Activated naive CD4-positive, alpha-beta T cell (primary cell): ENCODE data around the gene TEPSIN.

ENCODE experiments used
- DNase-seq, 4 experiments: peaks; one replicate each; lab custom pipeline; 2025; lab: John Stamatoyannopoulos, UW

Gene TEPSIN

DNA sequence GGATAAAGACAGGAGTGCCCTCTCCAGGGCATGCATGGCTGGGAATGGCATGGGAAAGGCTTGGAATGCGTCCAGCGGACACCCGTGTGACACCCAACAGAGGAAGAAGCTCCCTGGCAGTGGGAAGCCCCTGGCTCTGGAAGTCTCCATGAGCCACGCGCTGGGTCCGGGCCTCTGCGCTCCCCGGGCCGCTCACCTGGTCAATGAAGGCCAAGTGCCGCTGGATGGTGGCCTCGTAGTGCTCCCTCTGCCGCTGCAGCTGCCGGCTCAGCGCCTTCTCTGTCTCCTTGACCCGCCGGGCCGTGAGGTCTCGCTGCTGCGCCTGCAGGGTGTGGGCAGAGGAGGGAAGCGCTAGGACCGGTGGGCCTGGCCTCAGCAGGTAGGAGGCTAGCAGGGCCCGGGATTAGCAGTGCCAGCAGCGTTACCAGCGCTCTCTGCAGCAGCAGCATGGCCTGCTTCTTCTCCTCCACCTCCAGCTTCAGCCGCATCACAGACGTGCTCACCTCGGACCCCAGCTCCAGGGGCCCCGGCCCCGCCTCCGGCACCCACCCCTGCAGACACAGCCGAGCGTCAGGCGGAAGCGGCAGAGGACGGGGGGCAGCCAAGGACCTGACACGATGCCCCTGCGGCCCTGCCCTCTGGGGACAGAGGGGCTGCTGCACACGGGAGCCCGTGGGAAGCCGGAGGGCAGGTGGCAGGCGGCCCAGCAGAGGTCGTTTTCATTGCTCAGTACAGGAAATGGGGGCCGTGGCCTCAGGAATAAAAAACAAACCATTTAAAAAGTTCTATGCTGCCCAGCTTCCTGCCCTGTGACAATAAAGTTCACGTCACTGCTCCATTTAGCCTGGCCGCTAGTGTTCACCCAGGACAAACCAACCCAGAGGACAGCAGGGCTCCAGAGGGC lies 42.1 kb downstream of the TEPSIN start:
- no peak for DNase-seq

- no peak for DNase-seq
Observed at GRCh38 chr17:81195941-81196495, 42.8 kb downstream of the TEPSIN start.

DNA sequence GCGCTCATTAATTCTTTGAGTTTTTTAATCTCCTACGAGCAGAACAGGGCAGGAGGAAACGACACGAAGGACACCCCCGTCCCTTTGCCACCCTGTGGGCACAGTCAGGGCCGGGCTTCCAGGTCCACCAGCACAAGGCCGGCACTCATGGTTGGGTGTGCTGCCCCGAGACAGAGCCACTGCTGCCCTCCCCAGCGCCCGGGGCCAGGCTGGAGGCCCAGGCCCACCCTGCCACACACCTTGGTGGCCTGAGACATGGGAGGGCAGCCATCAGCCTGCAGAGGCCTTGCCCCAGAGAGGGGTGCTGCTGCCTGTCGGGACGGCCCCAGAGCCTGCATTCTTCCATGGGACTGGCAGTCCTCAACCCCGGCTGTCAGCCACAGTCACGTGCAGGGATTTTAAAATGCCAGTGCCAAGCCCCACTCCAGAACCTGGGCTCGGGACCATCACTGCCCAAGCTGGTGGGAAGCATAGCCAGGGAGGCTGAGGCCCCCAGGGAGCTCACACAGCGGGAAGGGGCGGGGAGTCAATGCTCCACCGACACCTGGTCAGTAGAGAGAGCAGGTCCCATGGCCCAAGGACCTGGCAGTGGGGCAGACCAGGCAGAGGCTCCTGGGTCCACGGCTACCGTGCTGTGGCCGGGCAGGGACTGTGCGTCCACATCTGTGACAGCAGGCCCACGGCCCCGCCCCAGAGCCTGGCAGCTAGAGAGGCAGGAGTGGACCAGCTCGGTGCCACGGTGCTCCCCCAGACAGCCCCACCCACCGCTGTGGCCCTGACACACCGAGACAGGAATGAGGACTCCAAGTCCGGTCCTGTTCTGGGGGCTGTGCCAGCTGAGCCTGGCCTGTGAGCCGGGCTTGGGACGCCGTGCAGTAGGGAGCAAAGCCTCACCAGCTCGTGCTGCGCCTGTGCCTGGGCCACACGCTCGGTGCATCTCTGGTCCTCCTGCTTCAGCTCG lies 43.6 kb downstream of the TEPSIN start:
- DNase-seq = no peak

- DNase-seq = no peak
Observed at GRCh38 chr17:81194225-81194760, 44.6 kb downstream of the TEPSIN start.

DNA sequence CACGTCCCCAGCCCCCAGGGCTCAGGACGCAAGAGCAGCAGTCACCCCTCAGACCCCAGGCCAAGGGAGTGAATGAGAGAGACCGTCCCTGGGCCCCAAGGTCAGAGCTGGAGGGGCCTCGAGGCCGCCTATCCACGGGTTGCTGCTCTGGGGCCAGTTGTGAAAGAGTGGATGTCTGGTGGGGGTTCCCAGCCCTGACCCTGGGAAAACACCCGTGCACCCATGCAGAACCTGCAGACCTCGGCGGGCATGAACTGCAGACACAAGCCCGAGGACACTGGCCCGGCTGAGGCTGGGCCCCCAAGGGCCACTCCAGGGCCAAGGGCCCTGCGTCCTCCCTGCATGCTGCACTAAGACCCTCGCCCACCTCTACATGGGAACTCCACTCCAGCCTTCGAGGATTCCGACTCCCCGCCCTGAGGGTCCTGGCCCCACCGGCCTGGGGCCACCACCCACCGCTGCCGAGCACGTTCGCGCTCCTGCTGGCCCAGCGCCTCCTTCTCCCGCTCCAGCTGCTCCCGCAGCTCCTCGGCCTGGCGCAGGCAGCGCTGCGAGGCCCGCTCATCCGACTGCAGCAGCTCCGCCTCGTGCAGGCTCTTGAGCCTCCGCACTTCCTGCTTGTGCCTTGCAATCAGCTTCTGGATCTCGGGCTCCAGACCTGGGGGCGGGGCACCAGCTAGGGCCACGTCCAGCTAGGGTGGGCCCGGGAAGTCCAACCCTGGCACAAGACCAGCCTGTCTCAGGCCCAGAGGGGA lies 45.2 kb downstream of the TEPSIN start:
- DNase-seq = no peak

GRCh38 chr17:81193051-81193410 lies 45.8 kb downstream of the TEPSIN start:
- no peak for DNase-seq

DNA sequence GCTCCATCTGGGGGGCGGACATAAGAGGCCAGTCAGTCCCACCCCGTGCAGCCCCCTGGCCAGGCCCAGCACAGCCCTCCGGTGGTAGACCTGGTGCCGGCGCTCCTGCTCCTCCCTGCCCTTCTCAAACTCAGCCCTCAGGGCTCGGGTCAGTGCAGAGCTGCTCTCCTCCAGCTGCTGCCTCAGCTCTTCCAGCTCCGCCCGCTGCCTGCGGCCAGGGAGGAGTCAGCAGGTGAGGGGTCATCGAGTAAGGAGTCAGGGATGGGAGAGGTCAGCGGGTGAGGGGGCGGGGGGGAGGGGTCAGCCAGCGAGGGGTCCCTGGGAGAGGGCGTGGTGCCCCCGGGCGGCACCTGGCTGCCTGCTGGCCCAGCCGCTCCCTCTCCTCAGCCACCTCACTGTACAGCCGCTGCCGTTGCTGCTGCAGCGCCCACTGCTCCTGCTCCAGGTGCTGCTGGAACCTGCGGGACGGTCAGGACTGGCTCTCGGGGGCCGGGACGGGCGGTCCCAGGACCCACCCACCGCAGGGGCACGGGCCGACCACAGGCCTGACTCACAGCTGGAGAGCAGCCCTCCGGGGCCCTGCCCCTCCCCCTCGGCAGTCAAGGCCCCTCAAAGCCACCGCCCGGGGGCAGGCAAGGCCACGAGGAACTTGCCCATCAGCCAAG lies 46.3 kb downstream of the TEPSIN start:
- no peak for DNase-seq

- no peak for DNase-seq
Observed at GRCh38 chr17:81191646-81192045, 47.2 kb downstream of the TEPSIN start.

GRCh38 chr17:81191116-81191515 lies 47.7 kb downstream of the TEPSIN start:
- no peak for DNase-seq

GRCh38 chr17:81190591-81190990 lies 48.3 kb downstream of the TEPSIN start:
- DNase-seq = no peak

DNA sequence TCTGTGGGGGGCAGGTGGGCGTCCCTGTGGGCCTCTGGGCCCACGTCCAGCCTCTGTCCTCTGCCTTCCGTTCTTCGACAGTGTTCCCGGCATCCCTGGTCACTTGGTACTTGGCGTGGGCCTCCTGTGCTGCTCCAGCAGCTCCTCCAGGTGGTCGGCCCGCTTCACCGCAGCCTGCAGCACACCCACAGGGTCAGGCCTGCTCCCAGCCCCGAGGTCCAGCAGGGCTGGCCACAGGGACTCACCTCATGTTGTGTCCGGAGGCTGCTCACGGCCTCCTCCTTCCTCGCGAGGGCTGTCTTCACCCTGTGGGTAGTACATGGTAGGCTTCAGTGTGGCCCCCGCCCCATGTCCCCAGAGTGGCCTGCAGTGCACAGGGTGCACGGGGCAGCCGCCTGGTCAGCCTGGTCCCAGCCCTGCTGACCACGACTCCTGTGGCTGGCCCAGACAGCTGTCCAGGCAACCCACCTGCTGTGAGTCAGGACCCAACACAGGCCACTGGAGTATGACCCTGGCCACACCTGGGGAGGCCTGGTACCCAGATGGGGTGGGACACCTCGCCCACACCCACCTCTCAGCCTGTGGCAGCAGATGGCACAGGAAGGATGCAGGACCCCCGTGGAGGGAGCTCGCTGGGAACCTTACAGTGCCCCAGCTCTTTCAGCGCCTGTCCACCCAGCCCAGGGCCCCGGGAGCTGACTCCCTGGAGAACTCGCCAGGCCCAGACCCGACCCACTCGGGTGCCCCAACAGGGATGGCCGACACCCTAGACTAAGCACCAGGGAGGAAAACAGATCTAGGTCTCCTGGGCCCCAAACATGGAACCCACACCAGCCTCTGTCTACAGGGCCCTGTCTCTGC lies 49.0 kb downstream of the TEPSIN start:
- no peak for DNase-seq

DNA sequence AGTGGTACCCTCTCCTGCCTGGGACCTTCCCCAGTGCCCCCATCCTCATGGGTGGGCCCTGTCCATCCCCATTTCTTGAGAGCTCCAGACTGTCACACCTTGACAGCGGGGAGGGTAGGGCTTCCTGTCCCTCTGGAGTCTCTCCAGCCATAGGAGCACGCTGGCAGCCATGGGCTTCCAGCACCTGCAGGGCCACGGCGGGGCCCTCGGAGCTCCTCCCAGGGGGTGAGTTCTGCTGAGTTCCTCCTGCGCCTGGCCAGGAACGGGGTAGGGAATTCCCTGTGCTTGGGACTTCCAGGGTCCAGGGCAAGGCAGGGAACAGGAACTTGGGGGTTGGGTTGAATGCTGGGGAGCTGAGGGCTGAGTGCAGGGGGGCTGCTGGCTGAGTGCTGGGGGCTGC lies 49.8 kb downstream of the TEPSIN start:
- no peak for DNase-seq

- no peak for DNase-seq
Observed at GRCh38 chr17:81188491-81188840, 50.4 kb downstream of the TEPSIN start.

- no peak for DNase-seq
Observed at GRCh38 chr17:81187586-81188490, 51.0 kb downstream of the TEPSIN start.

- no peak for DNase-seq
Observed at GRCh38 chr17:81187120-81187519, 51.7 kb downstream of the TEPSIN start.

GRCh38 chr17:81186203-81186602 lies 52.7 kb downstream of the TEPSIN start:
- DNase-seq = no peak

- no peak for DNase-seq
Observed at GRCh38 chr17:81184555-81184954, 54.3 kb downstream of the TEPSIN start.

GRCh38 chr17:81183807-81184206 lies 55.0 kb downstream of the TEPSIN start:
- DNase-seq = no peak

- DNase-seq = no peak
Observed at GRCh38 chr17:81183316-81183715, 55.5 kb downstream of the TEPSIN start.
